T-helper 1 cell treated with Interleukin-12 subunit alpha and Interleukin-12 subunit beta and Interleukin-4 antibody, amounts not matched to agents 30 ng/mL and 1 ng/mL, for 36 hours (primary cell): ENCODE data around the gene MEIKIN. TPM values are rescaled to one million over a fixed set of nuclear protein-coding genes. Genes with fewer than 3 reads are reported as not detected.

Source experiments
- intact Hi-C: fragments of 100-400 bp; cut with micrococcal nuclease; formaldehyde crosslinking; loops from one replicate; pipeline ENCODE4 v1.15.1; 2024
- total RNA-seq: library from RNA; stranded (reverse); gene quantifications from 2 replicates; pipeline ENCODE4 v1.2.3, GENCODE V29; 2022

MEIKIN gene
- total RNA-seq, 1 donor from 2014 or later = not detected

GRCh38 chr5:131774652-131775367, 170.7 kb downstream of the MEIKIN start:
- intact Hi-C loops = no loop called here

- intact Hi-C loops = no loop called here
Observed at GRCh38 chr5:131773805-131774204, 171.7 kb downstream of the MEIKIN start.

DNA sequence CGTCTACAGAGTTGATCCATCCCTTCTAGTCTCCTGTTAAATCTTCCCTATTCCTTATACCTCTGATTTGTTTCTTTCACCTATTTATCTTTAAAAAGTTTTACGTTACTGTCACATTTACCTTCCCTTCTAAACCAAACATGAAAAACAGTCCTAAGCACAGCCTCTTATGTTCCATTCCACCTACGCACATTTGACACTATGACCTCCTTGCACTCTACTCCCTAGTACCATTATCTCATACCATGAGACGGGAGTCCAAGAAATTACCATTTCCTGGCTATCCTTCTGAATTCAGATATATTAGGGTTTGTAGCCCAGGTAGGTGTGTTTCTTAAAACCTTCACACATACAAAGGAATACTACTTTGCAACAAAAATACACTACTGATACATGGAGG, 173.8 kb downstream of the MEIKIN start:
- intact Hi-C loops = no loop called here

DNA sequence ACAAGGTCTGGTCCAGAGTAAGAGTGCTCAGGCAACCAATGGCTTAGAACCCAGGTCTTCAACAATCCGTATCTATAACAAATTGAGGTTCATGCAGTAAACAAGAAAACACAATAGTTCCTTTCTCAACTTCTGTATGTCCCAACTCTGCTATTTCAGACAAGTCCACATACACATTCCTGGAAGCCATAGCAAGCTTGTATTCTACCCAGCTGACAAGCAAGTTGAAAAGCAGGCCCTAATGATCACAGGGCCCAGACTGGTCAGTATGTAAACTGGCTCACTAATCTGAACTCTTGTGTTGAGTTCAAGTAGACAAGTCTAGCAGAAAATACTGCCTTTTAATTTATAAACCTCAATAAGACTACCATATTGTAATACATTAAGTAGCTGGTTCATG, 175.5 kb downstream of the MEIKIN start:
- intact Hi-C loops = no loop called here

GRCh38 chr5:131769336-131769735, 176.1 kb downstream of the MEIKIN start:
- intact Hi-C loops = no loop called here

GRCh38 chr5:131767891-131768290, 177.6 kb downstream of the MEIKIN start:
- intact Hi-C loops = no loop called here

DNA sequence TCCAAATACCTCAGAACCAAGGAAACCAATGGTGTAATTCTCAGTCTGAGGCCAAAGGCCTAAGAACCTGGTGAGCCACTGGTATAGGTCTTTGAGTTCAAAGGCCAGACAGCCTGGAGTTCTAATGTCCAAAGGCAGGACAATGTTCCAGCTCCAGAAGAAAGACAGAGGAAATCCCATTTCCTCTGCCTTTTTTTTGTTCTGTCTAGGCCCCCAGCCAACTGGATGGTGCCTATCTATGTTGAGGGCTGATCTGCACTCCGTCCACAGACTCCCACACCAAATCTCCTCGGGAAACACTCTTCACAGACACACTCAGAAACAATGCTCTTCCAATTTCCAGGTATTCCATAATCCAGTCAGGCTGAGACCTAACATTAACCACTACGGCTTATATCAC, 178.8 kb downstream of the MEIKIN start:
- intact Hi-C loops = no loop called here

DNA sequence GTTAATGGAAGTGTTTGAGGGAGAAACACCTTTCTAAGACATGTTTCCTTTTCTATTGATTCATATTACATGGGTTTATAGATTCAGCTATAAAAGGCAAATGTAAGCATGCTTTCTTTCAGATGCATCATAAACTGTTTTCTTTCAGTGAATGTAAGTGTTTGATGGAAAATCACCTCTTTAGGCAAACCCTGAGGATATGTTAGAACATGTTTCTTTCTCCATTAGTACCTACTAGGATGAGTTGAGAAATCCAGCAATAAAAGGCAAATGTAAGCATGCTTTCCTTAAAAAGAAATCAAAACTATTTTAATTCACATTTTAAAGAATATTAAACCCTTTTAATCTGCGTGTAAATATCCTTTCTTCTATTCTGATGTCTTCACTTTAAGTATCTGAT, 180.2 kb downstream of the MEIKIN start:
- intact Hi-C loops = no loop called here

DNA sequence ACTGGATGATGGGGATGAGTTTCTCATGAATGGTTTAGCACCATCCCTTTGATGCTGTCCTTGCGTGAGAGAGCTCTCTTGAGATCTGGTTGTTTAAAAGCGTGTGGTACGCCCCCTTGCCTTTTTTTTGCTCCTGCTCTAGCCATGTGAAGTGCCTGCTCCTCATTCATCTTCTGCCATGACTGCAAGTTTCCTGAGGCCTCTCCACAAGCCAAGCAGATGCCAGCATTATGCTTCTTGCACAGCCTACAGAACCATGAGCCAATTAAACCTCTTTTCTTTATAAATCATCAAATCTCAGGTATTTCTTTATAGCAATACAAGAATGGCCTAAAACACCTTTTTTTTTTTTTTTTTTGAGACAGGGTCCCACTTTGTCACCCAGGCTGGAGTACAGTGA, 181.5 kb downstream of the MEIKIN start:
- intact Hi-C loops = no loop called here

- intact Hi-C loops = no loop called here
Observed at GRCh38 chr5:131760793-131761192, 184.7 kb downstream of the MEIKIN start.

- intact Hi-C loops = no loop called here
Observed at GRCh38 chr5:131759704-131760103, 185.8 kb downstream of the MEIKIN start.

- intact Hi-C loops = no loop called here
Observed at GRCh38 chr5:131758520-131758900, 187.0 kb downstream of the MEIKIN start.

DNA sequence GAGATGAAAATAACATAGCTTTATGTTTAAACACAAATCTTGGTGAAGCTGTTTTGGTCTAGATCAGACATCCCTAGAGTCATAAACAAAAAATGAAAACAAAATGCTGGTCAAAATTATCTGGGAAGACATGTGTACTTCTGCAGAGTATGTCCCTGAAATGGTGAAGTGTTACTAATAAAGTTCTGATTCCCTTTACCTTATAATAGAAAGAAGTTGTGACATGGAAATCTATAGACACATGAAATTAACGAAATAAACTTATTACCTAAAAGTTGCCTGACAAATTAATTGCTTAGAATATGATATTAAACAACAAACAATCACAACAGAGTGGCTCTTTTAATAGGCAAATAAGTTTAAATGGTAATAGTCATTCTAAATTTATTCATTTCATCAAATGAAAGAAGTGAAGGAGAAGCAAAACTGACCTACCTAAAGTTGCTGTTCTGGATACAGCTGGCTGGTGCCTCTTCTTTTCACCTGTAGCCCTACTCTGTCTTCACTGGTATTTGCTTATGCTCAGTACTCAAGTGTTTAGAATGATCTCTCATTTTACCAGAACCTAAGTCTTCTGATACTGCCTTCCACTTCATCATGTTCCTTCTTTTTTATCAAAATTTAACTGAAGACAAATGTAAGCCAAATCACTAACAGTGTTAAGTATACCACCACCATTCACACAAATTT, 187.5 kb downstream of the MEIKIN start:
- intact Hi-C loops = no loop called here

Other genes with a start within 250 kb of the MEIKIN start
- gene FNIP1, start 148.6 kb downstream of the MEIKIN start, total RNA-seq = 29.7 and 30.1 TPM in 2 replicates
- 19.1 and 26.6 TPM in 2 replicates for gene ACSL6, start 66.0 kb upstream of the MEIKIN start, total RNA-seq
- gene IL3, start 115.0 kb upstream of the MEIKIN start, total RNA-seq = 5.0 and 6.0 TPM in 2 replicates
- gene CSF2, start 128.1 kb upstream of the MEIKIN start, total RNA-seq = 240 and 246 TPM in 2 replicates